ENCODE data around the gene KNDC1.

The KNDC1 gene

GRCh38 chr10:133196936-133197758, 37.1 kb downstream of the KNDC1 start:
- H3K4me1 ChIP-seq (ENCODE audit: insufficient read depth, low read length): peaks cover 3% of the 10 kb centered on the region

GRCh38 chr10:133197786-133198185, 37.8 kb downstream of the KNDC1 start:
- no peak overlapping the region for H2AFZ ChIP-seq (ENCODE audit: low read depth, low read length)
- no peak overlapping the region for H3K4me3 ChIP-seq (ENCODE audit: low read length)
- H3K27me3 ChIP-seq (ENCODE audit: insufficient read depth, low read length): no peaks in the 10 kb centered on the region
- H3K9me3 ChIP-seq (ENCODE audit: low read length): no peaks in the 10 kb centered on the region
- H3K36me3 ChIP-seq (ENCODE audit: insufficient read depth, low read length): no peaks in the 10 kb centered on the region
- H3K4me1 ChIP-seq (ENCODE audit: insufficient read depth, low read length): peaks cover 3% of the 10 kb centered on the region

More at GRCh38 chr10:133196936-133197758, 37.1 kb downstream of the KNDC1 start:
- Histone ChIP-seq H2AFZ (ENCODE audit: low read depth, low read length) (no peak overlapping the region), H3K27me3 (ENCODE audit: insufficient read depth, low read length) (no peaks in the 10 kb centered on the region), H3K4me3 (ENCODE audit: low read length) (no peak overlapping the region), H3K36me3 (ENCODE audit: insufficient read depth, low read length) (no peaks in the 10 kb centered on the region), H3K9me3 (ENCODE audit: low read length) (no peaks in the 10 kb centered on the region)

GRCh38 chr10:133198206-133198605, 38.2 kb downstream of the KNDC1 start:
- H2AFZ ChIP-seq (ENCODE audit: low read depth, low read length): no peak overlapping the region
- H3K4me1 ChIP-seq (ENCODE audit: insufficient read depth, low read length): peaks cover 3% of the 10 kb centered on the region
- H3K9me3 ChIP-seq (ENCODE audit: low read length): no peaks in the 10 kb centered on the region

GRCh38 chr10:133198621-133199487, 38.8 kb downstream of the KNDC1 start:
- H2AFZ ChIP-seq (ENCODE audit: low read depth, low read length): no peak overlapping the region
- H3K9me3 ChIP-seq (ENCODE audit: low read length): no peaks in the 10 kb centered on the region
- no peak overlapping the region for H3K4me3 ChIP-seq (ENCODE audit: low read length)

More at GRCh38 chr10:133198206-133198605, 38.2 kb downstream of the KNDC1 start:
- H3K36me3 ChIP-seq (ENCODE audit: insufficient read depth, low read length): no peaks in the 10 kb centered on the region
- H3K27me3 ChIP-seq (ENCODE audit: insufficient read depth, low read length): no peaks in the 10 kb centered on the region
- H3K4me3 ChIP-seq (ENCODE audit: low read length): no peak overlapping the region

GRCh38 chr10:133199488-133199885, 39.5 kb downstream of the KNDC1 start:
- H3K27me3 ChIP-seq (ENCODE audit: insufficient read depth, low read length): no peaks in the 10 kb centered on the region
- H2AFZ ChIP-seq (ENCODE audit: low read depth, low read length): no peak overlapping the region
- no peak overlapping the region for H3K4me3 ChIP-seq (ENCODE audit: low read length)
- peaks cover 3% of the 10 kb centered on the region for H3K4me1 ChIP-seq (ENCODE audit: insufficient read depth, low read length)
- H3K9me3 ChIP-seq (ENCODE audit: low read length): no peaks in the 10 kb centered on the region
- H3K36me3 ChIP-seq (ENCODE audit: insufficient read depth, low read length): no peaks in the 10 kb centered on the region

More at GRCh38 chr10:133198621-133199487, 38.8 kb downstream of the KNDC1 start:
- H3K4me1 ChIP-seq (ENCODE audit: insufficient read depth, low read length): peaks cover 3% of the 10 kb centered on the region
- no peaks in the 10 kb centered on the region for H3K27me3 ChIP-seq (ENCODE audit: insufficient read depth, low read length)
- no peaks in the 10 kb centered on the region for H3K36me3 ChIP-seq (ENCODE audit: insufficient read depth, low read length)

GRCh38 chr10:133199992-133200611, 40.1 kb downstream of the KNDC1 start:
- Histone ChIP-seq H3K9me3 (ENCODE audit: low read length) (no peaks in the 10 kb centered on the region), H3K4me1 (ENCODE audit: insufficient read depth, low read length) (peaks cover 3% of the 10 kb centered on the region), H2AFZ (ENCODE audit: low read depth, low read length) (no peak overlapping the region), H3K27me3 (ENCODE audit: insufficient read depth, low read length) (no peaks in the 10 kb centered on the region), H3K4me3 (ENCODE audit: low read length) (no peak overlapping the region), H3K36me3 (ENCODE audit: insufficient read depth, low read length) (no peaks in the 10 kb centered on the region)

GRCh38 chr10:133200621-133201031, 40.6 kb downstream of the KNDC1 start:
- Histone ChIP-seq H2AFZ (ENCODE audit: low read depth, low read length) (no peak overlapping the region), H3K27me3 (ENCODE audit: insufficient read depth, low read length) (no peaks in the 10 kb centered on the region)

GRCh38 chr10:133201151-133201947, 41.3 kb downstream of the KNDC1 start:
- peaks cover 3% of the 10 kb centered on the region for H3K4me1 ChIP-seq (ENCODE audit: insufficient read depth, low read length)
- H3K9me3 ChIP-seq (ENCODE audit: low read length): no peaks in the 10 kb centered on the region
- no peaks in the 10 kb centered on the region for H3K36me3 ChIP-seq (ENCODE audit: insufficient read depth, low read length)
- H2AFZ ChIP-seq (ENCODE audit: low read depth, low read length): no peak overlapping the region
- no peak overlapping the region for H3K4me3 ChIP-seq (ENCODE audit: low read length)
- no peaks in the 10 kb centered on the region for H3K27me3 ChIP-seq (ENCODE audit: insufficient read depth, low read length)

More at GRCh38 chr10:133200621-133201031, 40.6 kb downstream of the KNDC1 start:
- Histone ChIP-seq H3K4me3 (ENCODE audit: low read length) (no peak overlapping the region), H3K36me3 (ENCODE audit: insufficient read depth, low read length) (no peaks in the 10 kb centered on the region), H3K4me1 (ENCODE audit: insufficient read depth, low read length) (peaks cover 3% of the 10 kb centered on the region), H3K9me3 (ENCODE audit: low read length) (no peaks in the 10 kb centered on the region)

GRCh38 chr10:133201948-133202725, 42.1 kb downstream of the KNDC1 start:
- no peaks in the 10 kb centered on the region for H3K36me3 ChIP-seq (ENCODE audit: insufficient read depth, low read length)
- H3K4me3 ChIP-seq (ENCODE audit: low read length): no peak overlapping the region
- H3K9me3 ChIP-seq (ENCODE audit: low read length): no peaks in the 10 kb centered on the region
- H2AFZ ChIP-seq (ENCODE audit: low read depth, low read length): no peak overlapping the region
- H3K27me3 ChIP-seq (ENCODE audit: insufficient read depth, low read length): no peaks in the 10 kb centered on the region
- peaks cover 3% of the 10 kb centered on the region for H3K4me1 ChIP-seq (ENCODE audit: insufficient read depth, low read length)

GRCh38 chr10:133202778-133203651, 43.0 kb downstream of the KNDC1 start:
- Histone ChIP-seq H3K36me3 (ENCODE audit: insufficient read depth, low read length) (no peaks in the 10 kb centered on the region), H2AFZ (ENCODE audit: low read depth, low read length) (no peak overlapping the region), H3K4me1 (ENCODE audit: insufficient read depth, low read length) (peaks cover 3% of the 10 kb centered on the region), H3K27me3 (ENCODE audit: insufficient read depth, low read length) (no peaks in the 10 kb centered on the region), H3K4me3 (ENCODE audit: low read length) (no peak overlapping the region), H3K9me3 (ENCODE audit: low read length) (no peaks in the 10 kb centered on the region)

- no peaks in the 10 kb centered on the region for H3K9me3 ChIP-seq (ENCODE audit: low read length)
- H2AFZ ChIP-seq (ENCODE audit: low read depth, low read length): no peak overlapping the region
- H3K4me1 ChIP-seq (ENCODE audit: insufficient read depth, low read length): peaks cover 3% of the 10 kb centered on the region
- H3K27me3 ChIP-seq (ENCODE audit: insufficient read depth, low read length): no peaks in the 10 kb centered on the region
- H3K4me3 ChIP-seq (ENCODE audit: low read length): no peak overlapping the region
- no peaks in the 10 kb centered on the region for H3K36me3 ChIP-seq (ENCODE audit: insufficient read depth, low read length)
Measured at GRCh38 chr10:133203652-133204195, 43.7 kb downstream of the KNDC1 start.
